ENCODE measurements around the gene PRDM2.

PRDM2 gene

DNA sequence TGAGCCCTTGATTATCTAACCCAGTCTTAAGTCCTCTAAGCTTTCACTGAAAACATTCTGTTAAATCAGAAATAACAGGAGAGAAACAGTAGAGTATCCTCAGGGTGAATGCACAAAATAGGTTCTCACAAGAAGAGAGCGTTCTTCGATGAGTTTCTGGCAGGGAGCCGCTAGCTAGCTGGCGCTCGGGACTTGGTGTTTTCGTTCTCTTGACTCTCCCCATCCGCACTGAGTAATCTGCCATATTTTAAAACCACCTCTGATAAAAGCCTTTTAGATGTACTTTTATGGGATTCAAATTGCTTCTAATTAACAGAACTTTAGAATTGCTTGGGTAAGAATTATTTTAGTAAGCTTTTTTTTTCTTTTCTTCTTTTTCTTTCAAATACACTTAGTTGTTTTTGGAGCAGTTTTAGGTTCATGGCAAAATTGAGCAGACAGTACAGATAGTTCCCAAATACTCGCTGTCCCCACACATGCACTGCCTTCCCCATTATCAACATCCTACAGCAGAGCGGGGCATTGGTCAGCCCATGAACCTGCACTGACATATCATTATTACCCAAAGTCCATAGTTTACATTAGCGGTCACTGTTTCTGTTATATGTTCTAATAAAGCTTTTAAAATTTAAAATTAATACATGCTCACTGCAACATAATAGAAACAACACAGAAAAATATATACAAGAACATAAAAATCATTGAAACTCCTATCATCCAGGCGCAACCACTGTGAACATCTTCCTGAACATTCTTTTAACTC lies 35.4 kb downstream of the PRDM2 start:
- no peak for DNase-seq (ENCODE audit: low spot score)

DNA sequence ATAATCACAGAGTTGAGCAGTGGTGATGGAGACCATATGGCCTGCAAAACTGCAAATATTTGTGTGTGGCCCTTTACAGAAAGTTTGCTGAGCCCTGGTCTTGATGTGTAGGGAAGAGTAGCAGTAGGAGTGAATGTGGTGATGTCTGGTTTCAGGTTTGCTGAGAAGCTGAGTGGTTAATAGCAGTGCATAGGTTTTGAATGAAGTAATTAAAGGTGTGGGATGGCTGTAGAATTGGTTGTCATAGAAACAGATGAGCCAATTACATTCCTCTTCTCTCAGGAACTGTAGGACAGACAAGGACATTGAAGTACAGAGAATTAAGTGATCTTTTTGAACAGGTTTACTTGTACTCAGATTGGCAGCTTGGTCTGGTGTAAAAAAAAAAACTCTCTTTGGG lies 37.4 kb downstream of the PRDM2 start:
- DNase-seq (ENCODE audit: low spot score) = no peak

DNA sequence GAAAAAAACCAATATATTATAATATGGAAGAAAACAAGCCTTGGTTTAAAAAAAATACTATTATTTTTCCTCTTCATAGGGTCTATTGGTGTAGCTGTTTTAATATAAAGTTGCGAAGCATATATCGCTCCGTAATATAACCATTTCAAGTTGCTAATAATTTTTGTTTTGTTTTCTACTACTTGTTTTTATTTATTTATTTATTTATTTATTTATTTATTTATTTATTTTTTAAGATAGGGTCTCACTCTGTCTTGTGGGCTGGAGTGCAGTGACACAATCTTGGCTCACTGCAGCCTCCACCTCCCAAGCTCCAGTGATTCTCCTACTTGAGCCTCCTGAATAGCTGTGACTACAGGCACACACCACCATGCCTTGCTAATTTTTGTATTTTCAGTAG lies 46.4 kb downstream of the PRDM2 start:
- DNase-seq (ENCODE audit: low spot score) = no peak

DNA sequence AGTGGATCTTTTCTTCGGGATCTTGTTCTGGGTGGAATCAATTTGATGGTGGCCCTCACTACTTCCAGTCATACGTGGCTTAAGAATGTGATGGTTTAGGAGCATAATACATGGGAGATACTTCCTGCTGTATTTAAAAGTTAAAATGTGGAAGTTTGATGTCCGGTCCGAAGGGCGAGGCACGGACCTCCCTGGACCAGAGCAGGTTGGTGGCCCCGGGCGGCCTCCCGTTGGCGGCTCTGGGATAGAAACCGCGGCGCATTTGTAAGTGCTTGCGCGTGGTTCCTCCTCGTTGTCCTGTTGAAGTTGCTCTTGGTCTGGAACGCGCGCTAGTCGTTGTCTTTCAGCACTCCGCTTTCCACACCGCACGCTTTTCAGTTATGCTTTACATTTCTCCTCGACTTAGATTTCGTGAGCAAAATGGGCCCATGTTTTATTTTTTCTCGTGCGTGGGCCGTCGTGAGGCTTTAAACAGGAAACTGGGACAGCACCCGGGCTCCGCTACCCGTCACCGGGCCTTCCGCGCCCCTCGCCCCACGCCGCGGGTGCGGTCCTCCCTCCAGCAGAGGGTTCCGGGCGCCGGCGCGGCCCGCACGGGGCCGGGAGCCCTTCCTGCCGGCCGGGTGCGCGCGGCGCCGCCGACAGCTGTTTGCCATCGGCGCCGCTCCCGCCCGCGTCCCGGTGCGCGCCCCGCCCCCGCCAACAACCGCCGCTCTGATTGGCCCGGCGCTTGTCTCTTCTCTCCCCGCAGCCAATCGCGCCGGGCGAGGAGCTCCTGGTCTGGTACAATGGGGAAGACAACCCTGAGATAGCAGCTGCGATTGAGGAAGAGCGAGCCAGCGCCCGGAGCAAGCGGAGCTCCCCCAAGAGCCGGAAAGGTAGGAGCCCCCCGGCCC lies 48.9 kb downstream of the PRDM2 start:
- DNase-seq (ENCODE audit: low spot score) = peak; percentile 99

DNA sequence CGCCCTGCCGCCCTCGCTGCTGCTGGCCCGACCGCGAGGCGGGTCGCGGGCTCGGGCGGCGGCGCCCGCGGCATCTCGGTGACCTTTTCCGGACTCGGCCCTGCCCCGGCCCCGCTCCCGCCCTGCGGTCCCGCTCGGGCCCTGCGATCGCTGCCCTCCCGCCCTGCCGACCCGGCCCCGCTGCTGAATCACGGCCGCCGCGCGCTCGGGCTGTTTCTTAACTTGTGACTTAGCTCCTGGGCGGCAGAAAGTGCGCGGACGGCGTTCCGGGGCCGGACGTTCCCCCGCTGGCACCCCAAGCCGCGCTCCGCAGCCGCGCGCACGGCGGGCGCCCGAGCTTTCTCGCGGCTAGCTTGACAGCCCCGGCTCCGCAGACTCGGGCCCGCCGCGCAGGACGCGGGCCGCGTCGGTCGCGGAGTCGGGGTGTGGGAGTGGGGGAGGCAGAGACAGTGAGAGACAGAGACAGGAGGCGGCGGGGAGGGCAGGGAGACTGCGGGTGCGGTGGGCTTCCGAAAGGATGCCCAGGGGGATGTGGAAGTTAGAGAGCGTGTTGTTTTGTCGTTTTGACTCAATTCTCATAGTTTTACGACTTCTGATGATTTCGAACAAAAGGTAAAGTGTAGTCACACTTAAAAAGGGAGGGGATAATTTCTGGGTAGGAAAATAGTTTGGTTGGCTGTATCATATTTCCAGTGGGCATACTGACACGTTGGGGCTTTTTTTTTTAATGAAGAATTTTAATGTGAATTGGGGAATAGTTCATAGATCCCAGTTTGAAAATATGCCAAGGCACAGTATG lies 49.8 kb downstream of the PRDM2 start:
- peak; percentile 43 for DNase-seq (ENCODE audit: low spot score)

DNA sequence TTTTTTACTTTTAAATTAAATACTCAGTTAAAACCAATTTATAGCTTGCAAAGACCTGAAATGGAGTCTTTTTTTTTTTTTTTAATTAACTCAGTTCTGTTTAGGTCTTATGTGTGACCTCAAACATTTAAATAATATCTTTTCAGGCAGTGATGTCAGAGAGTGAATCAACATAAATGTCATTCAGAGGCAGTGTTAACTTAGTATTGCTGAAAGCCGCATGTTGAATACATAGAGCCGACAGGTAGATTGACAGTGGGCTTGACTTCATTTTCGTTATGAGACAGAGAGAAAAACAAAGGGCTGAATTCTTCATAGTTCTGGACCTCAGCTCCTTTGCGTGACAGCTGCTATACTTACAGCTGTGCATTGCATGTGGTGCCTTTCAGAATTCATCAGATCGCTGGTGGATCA lies 51.5 kb downstream of the PRDM2 start:
- no peak for DNase-seq (ENCODE audit: low spot score)

DNA sequence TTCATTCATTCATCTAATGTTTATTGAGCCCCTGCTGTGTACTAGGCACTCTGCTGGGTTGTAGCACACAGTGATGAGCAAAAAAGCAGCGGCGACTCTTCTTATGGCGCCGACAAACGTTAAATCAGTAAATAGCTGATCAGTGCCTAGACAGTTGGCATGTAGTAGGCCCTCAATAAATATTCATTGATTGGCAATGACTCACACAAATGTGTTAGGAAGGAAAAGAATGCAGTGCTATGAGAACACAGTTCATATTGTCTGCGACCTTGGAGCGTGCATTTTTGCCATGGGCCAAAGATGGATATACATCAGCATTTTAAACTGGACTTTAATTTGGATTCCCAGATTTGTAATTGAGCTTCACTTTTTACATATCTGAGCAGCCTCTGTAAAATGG lies 52.0 kb downstream of the PRDM2 start:
- DNase-seq (ENCODE audit: low spot score) = no peak

DNA sequence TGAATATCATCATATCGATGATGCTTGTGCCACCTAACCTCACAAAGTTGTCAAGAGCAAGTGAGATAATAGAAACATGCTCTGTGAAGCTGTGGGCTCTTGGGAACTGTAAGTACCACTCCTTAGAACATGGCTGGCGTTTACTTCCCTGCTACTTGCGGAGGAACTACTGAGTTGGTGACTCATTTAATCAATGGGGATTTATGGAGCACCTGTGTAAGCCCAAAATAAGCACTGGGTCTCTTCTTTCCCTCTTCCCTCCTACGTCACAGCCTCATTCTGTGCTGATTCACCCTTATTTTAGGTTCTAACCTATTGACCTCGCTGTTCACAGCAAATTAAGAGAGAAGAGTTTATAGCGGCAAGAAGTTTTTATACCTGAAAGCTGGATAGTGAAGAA lies 52.9 kb downstream of the PRDM2 start:
- no peak for DNase-seq (ENCODE audit: low spot score)

DNA sequence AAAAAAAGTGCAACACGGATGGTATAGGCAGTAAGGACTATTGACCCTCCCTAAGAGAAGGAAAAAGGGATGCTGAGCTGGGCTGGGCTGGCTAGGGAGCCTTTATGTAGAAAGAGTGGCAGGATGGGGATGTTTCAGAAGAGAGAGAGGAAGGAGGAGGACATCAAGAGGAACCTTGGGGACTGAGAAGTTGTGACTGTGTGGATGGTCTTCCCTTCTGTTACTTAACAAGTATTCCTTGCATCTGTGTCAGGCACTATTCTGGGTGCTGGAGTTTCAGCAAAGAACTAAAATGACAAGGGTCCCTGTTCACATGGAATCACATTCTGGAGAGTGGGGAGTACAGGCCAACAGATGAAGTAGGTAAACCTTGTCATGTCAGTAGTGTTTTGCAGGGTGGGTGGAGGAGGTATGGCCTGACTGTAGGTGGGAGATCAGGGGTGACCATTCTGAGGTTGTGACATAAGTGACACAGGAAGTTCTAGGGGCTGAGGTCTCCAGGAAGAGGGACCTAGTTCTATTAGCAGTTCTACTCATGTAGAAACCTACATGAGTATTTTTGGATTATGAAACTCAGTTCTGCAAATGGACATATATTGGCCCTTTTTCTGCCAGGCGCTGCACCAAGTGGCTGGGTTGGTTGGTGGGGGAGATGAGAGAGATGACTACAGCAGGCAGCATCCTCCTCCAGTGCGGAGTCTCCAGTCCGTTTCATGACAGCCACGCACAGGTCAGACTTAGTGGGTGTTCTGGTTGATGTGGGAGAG lies 53.8 kb downstream of the PRDM2 start:
- no peak for DNase-seq (ENCODE audit: low spot score)

DNA sequence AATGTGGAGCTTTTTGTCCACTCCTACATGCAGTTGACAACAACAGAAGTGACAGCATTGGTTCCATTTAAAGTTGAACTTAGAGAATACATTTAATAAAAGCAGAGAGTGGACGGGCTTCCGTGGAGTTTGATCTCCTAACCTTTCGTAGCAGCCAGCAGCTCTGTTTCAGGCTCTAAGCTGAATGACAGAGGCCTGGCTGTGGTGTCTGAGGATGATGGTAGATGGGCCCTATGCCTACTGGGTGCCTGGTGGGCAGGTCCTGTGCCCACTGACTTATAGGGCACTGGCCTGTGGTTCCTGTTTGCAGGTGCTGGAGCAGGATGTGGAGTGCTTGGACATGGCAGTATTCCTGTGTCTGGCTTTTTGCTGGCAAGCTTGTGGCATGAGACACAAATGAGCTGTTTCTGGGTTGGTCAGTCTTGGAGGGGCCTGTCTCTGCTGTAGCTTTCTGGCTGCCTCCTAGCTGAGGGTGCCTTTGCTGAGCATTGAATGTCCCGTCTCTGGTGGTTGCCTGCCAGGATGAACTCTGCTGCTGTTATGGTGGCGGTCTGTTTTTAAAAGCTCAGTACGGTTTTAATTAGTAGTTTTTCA lies 54.6 kb downstream of the PRDM2 start:
- no peak for DNase-seq (ENCODE audit: low spot score)

DNA sequence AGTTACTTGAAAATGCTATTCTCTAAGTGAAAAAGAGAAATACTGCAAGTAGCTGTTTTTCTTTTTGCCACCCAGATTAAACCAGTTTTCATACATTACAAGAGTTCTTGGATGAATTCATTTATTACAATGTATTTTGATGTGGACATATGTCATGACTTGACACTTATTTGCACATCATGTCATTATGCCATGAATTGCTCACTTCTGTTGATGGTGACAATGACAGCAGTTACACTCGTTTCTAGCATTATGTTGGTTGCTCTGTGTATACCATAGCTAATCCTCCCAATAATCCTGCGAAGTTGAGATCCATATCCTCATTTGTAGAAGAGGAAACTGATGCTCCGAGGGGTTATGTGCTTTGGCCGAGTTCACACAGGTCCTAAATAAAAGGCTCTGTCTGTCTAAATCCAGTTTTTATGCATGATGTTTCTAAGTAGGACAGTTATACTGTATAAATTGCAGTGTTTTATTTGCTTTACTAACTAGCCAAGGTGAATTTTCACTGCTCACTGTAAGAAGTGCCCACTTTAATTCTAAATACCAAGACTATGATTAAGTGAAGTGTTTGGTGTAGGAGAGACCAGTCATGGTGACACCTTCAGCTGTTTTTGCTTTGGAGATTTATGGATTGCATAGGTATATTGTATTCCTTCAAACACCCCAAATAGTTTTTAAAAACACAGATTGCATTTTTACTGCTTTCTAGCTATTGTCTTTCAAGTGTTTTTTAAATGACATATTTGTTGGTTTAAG lies 56.7 kb downstream of the PRDM2 start:
- no peak for DNase-seq (ENCODE audit: low spot score)

DNA sequence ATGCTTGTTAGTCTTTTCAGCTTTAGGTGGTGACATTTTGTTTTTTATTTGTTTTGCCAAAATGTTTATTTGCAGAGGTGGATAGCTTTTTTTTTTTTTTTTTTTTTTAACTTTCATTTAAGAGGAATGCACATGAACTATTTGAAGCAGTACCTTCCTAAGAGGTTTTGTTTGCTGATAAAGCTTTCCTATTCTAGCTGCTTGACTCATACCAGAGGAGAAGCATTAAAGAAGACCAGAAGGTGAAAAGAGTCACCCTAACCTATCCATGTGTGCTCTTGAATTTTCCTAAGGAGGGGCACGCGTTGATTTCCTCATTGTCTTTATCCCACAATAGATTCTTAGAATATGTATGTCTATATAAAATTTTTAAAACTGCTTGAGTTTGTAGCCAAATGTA lies 57.7 kb downstream of the PRDM2 start:
- no peak for DNase-seq (ENCODE audit: low spot score)

DNA sequence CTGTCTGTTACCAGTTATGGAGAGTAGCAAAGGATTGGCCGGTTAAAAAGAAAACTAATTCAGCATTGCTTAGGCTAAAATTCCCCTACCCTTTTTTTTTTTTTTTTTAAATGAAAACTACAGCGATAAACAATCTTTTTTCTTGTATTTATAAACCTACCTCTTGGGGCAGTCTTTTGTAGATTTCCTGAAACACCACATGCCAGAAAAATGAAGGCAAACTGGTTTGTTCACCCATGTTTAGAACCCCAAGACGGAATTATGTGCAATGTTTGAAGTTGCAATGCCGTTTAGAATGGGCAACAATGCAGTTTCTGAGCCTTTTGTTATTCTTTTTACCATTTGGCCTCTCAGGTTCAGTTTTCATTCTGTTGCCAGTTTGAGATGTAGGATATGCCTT lies 59.1 kb downstream of the PRDM2 start:
- no peak for DNase-seq (ENCODE audit: low spot score)

DNA sequence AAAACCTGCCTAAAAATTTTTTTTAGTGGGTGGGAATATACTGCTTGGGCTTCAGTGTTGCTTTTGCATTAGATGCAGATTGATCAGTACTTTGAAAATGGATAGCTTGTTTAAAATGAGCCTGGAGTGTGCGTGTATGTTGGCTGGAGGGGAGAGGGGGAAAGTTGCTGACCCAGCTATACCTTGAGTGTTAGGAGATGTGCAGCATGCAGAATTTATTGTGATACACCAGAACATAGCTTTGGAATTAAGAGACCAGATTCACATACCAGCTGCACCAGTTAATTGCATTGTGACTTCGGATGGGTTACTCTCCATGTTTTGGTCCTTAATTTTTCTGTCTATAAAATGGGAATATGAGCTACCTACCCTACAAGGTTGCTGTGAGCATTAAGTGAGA lies 60.4 kb downstream of the PRDM2 start:
- no peak for DNase-seq (ENCODE audit: low spot score)

DNA sequence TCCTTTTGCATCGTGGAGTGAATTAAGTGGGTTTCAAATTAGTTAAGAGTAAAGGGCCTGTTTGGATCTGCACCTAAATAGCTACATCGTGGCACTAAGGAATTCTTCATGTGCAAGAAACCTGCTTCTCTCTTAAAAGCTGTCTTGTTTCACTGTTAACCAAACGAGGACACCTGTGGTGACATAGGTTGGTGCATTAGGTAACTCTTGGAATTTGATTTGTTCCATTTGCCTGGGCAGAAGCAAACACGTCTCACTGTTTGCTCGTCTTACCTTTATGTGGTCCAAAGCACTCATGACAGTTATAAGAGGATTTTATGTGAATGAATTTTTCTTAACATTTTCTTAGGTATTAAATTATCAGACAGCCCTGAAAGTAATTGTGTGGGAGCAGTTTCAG lies 60.9 kb downstream of the PRDM2 start:
- no peak for DNase-seq (ENCODE audit: low spot score)

DNA sequence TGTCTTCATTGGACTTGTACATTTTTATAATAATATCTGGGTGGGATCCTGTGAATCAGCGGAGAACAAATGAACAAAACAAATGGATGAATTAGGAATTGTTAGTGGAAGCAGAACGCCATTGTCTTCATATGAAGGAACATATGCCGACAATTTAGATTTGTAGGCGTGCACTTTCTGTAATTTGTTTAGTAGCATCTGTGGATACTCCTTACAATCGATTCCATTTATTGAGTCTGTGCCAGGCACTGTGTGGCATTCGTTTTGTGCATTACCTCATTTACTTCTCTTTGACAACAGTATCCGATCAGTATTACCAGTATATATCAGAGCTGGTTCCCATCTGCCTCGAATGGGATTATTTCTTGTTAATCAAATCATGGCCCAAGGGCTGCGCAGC lies 61.9 kb downstream of the PRDM2 start:
- DNase-seq (ENCODE audit: low spot score) = no peak

DNA sequence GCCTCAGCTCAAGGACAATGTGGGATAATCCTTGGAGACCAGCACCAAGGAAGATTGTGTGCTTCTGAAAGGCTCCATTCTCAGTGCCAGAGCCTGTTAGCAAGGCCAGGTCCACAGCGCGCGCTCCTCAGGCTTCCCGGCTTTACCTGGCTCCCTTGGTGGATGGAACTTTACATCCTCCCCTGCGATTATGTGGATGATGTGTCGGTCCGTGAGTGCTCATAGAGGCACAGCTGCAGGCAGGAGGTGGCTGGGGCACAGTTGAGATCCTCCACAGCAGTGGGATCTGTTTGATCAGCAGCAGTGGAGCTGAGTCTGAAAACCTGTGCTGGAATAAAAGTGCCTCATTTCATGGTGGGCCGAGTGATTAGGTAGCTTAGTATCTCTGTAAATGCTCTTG lies 62.7 kb downstream of the PRDM2 start:
- DNase-seq (ENCODE audit: low spot score) = no peak

DNA sequence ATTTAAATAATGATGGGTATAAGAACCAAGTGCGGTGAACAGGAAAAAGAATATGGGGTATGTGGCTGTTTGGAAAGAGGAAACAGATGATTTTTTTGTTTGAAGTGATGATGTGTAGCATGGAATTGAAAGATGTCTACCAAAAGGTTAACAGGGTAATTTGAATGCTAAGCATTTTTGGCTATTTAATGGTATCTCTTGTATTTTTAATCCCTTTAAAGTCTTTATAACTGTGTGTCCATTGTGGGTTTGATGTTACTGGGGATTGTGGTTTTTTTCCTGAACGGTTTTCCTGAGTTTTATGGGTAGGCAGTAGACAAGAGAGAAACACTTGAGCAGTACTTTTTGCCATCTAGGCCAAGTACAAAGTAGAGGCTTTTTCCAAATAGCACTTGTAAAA lies 63.2 kb downstream of the PRDM2 start:
- no peak for DNase-seq (ENCODE audit: low spot score)

DNA sequence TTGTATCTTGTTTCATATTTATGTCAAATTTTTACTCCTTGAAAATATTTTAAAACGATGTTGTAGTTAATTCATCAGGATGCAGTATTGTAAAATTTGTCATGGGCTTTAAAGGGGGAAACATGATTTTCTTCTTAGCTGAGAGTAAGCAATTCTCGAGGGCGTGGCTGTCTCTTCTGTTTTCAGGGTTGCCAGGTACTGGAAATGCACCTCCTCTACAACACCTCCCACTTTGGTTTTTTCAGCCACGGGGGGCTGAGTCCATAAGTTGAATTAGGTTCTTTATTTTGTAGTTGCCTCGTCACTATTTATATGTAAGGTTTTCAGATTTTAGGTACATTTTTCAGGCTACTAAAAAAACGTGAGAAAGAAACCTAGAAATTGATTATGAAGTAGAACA lies 64.0 kb downstream of the PRDM2 start:
- no peak for DNase-seq (ENCODE audit: low spot score)

DNA sequence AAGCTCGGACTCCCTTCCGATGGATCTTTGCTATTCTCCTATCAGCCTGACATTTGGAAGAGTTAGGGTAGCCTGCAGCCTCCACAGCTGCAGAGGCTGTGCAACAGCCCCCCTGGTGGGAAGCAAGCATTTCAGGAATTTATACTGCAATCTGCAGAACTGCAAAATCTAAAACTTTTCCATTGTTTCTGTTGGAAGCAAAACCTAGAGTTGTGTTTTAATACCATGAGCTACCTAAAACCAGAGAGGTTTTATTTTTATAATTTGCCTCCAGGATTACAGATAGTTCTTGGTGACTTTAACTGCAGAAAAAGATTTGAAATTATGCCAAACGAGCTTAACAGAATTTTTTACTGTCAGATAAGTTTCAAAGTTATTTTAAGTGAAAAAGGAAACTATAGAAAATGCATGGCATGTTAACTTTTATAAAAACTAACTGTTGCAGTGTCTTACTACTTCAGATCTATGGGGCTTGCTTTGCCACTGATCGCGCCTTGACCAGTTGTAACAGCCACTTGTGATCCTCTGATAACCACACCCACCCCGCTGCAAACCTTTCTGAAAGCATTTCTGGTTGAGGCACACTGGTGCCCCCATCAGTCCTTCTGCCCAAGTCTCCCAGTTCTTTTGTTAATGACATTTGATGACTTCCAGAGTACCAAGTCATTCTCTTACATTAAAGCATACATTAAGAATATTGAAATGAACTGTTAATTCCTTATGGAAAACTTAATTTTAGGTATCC lies 64.8 kb downstream of the PRDM2 start:
- no peak for DNase-seq (ENCODE audit: low spot score)
